Retinal pigment epithelial cell (primary cell): ENCODE measurements around the gene DIAPH3.

ENCODE experiments used
- DNase-seq: peaks from one replicate; pipeline ENCODE4 v3.0.0-alpha.2; 2010; ENCODE audit warnings: low read depth
- H3K4me3 ChIP-seq: 2 replicates; pipeline ENCODE4 v1.5.1; 2011; ENCODE audit warnings: mild to moderate bottlenecking, low read length, control low read depth, moderate library complexity
- TF ChIP-seq, protein P1 (sequence below): conservative IDR thresholded peaks from 2 replicates; pipeline ENCODE4 v1.5.1; 2011; ENCODE audit warnings: low read depth, low read length, control low read depth, inconsistent platforms

The DIAPH3 gene

DNA sequence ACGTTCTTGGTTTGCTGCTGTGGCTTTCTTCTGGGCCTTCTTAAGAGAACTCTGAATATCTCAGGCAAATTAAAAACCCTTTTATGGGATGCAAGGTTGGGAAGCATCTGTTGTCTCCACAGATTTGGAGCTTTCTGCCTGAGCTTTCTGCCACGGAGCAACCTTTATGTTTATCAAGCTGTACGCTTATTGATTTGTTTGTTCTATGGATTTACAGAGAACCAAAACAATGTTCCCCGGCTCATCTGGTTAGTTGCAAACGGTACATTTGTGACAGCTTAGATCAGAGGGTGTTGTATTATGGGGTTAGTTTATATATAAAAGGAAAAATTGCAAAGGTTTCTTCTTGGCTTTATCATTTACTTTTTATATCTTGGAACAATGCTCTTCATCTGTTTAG, 479.6 kb downstream of the DIAPH3 start:
- no peak overlapping the region for H3K4me3 ChIP-seq
- TF ChIP-seq, protein P1, sequence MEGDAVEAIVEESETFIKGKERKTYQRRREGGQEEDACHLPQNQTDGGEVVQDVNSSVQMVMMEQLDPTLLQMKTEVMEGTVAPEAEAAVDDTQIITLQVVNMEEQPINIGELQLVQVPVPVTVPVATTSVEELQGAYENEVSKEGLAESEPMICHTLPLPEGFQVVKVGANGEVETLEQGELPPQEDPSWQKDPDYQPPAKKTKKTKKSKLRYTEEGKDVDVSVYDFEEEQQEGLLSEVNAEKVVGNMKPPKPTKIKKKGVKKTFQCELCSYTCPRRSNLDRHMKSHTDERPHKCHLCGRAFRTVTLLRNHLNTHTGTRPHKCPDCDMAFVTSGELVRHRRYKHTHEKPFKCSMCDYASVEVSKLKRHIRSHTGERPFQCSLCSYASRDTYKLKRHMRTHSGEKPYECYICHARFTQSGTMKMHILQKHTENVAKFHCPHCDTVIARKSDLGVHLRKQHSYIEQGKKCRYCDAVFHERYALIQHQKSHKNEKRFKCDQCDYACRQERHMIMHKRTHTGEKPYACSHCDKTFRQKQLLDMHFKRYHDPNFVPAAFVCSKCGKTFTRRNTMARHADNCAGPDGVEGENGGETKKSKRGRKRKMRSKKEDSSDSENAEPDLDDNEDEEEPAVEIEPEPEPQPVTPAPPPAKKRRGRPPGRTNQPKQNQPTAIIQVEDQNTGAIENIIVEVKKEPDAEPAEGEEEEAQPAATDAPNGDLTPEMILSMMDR = no peak
- no peak for DNase-seq

DNA sequence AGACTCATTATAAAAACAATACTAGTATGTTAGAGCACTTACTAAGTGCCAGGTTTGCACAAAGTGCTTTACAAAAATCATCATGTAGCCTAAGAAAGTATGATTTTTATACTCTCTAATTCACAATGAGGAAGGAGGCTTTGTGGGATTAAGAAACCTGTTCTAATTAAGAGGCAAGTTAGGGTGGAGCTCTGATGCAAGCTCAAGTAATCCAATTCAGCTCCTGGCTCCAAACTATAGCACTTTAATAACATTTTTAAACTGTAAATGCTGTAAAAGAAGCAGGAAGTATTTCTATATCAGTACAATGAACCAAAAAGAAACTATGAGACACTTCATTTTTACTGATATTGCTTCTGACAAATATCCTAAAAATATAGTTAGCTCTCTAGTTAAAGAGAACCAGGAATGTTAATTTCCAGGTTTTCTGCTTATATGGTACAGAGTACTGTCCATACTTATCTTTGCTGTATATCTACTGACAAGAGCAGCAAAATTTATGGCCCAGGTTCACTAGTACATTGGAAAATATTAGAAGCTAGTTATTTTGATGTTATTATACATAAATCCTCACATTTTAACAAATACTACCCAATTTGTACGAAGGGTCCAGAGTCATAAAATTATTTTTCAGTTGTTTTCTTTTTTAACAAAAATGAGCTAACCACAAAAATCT, 482.0 kb downstream of the DIAPH3 start:
- TF ChIP-seq, protein P1 = no peak
- DNase-seq = no peak
- H3K4me3 ChIP-seq = no peak overlapping the region

DNA sequence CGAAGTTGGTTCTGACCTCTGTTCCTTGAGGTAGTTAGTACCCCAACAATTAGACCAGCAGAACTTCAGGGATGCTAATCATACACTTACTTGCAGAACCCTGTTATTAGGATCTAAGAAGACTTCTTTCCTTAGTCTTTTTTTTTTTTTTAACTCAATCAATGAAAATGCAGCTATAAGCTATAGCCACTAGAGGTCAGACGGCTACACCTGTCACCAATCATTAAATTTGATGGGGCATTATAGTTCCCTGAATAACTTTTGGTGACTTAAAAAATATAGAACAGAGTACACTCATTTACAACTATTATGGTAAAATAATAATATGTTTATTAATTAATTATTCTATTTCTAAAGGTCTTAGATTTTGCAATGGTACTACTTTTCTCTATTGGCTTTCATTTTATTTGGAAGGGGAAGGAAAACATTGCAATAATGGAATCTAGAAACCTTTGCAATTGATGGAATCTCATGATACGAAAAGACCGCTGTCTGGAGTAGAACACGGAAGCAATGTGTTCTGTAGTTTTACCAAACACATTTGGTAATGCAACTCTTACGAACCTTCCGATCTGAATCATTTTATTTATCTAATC, 483.2 kb downstream of the DIAPH3 start:
- TF ChIP-seq, protein P1 = peak; percentile 71
- DNase-seq = no peak

DNA sequence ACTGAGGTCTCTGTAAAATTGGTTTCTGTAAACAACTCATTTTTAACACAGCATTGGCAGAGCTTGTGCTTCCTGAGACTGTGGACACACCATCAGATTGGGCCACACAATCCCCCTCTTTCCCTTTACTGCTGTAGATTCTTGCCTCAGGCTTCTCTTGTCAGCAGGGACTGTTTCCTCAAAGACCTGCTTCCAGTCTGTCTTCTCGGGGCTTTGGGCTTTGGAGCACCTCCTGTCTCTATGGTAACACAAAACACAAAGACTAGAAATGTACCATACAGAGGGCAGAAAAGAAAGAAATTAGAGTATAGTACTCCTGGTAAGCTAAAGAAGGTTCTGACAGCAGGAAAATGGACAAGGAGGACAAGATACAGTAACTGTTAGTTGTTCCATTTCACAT, 484.5 kb downstream of the DIAPH3 start:
- TF ChIP-seq, protein P1 = no peak
- H3K4me3 ChIP-seq = no peak overlapping the region
- DNase-seq = no peak

More for the DNA sequence above, 483.2 kb downstream of the DIAPH3 start:
- H3K4me3 ChIP-seq = no peak overlapping the region

DNA sequence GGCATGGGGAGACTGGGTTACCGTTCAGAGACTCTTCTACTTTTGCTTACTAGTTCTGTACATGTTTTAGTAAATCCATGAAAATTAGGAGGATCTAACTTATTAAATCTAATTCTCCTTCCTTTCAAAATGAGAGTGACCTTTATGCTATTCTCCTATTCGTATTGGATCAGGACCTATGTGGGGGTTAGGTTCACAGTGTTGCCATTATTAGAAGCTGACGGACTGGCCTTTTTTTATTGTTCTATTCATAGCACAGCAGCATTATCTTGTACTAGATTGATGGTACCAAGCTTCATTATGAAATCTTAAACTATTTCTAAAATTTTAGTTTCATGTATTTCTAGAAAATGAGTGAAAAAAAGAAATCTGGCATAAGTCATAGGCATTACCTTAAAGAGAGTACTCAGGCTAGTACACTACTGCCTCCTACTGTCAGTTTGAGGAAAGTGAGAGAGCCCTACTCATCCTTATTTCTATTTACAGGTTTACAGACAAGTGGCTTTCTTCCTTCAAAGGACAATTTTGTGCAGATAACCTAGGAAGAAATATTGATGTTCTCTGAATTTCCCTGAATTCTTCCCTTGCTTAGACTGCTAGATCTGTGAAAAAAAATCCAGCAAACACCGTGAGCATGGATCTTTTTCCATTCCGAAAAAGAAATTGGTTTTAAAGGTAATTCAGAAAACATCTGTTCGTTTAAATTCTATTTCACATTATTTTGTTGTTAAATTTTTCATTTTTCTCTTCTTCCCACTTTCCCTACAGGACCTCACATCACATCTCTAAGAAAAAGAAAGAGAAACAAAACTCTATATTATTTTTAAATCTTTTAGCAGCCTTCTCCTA, 485.5 kb downstream of the DIAPH3 start:
- no peak overlapping the region for H3K4me3 ChIP-seq
- no peak for DNase-seq
- TF ChIP-seq, protein P1 = peak; percentile 96

DNA sequence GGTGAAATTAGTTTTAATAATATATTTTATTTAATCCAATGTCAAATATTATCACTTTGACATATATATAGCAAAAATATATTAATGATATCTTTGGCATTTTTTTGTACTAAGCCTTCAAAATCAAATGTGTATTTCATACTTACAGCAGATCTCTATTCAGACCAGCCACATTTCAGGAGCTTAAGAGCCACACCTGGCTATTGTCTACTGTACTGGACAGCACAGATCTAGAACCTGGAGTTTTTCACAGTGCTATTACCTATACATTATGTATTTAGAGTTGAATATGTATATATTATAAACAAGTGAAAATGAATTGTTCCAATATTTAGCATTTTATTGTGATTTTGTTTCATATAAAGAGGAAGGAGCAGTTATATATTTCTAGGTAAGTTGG, 486.3 kb downstream of the DIAPH3 start:
- TF ChIP-seq, protein P1 = no peak
- H3K4me3 ChIP-seq = no peak overlapping the region
- no peak for DNase-seq
